Activated CD4-positive, alpha-beta T cell treated with anti-CD3 and anti-CD28 coated beads, Interleukin-2, amount 50 U/mL, for 16 hours (primary cell): ENCODE results near the gene C1orf74.

Source experiments
- DNase-seq: peaks from one replicate; pipeline ENCODE4 v3.0.0-alpha.2; 2020

The C1orf74 gene

GRCh38 chr1:209769171-209769904 lies 15.0 kb downstream of the C1orf74 start:
- DNase-seq: peak; percentile 91

- peak; percentile 97 for DNase-seq
Measured at GRCh38 chr1:209768354-209768774, 16.0 kb downstream of the C1orf74 start.

GRCh38 chr1:209767706-209768105 lies 16.7 kb downstream of the C1orf74 start:
- no peak for DNase-seq

- peak; percentile 64 for DNase-seq
Measured at GRCh38 chr1:209767096-209767495, 17.3 kb downstream of the C1orf74 start.

GRCh38 chr1:209766051-209766450 lies 18.3 kb downstream of the C1orf74 start:
- DNase-seq: peak; percentile 46

- DNase-seq: no peak
Measured at GRCh38 chr1:209761011-209761635, 23.2 kb downstream of the C1orf74 start.

GRCh38 chr1:209759829-209760359 lies 24.5 kb downstream of the C1orf74 start:
- DNase-seq: no peak

- no peak for DNase-seq
Measured at GRCh38 chr1:209758400-209758799, 26.0 kb downstream of the C1orf74 start.

- peak; percentile 63 for DNase-seq
Measured at GRCh38 chr1:209756615-209757445, 27.5 kb downstream of the C1orf74 start.

GRCh38 chr1:209755926-209756614 lies 28.3 kb downstream of the C1orf74 start, which contains the start of gene TRAF3IP3:
TSS of gene TRAF3IP3 (plus strand) at chr1:209756053. CDS start at chr1:209760040, 3,987 bp downstream.
- DNase-seq: peak; percentile 95

GRCh38 chr1:209755256-209755655 lies 29.1 kb downstream of the C1orf74 start:
- DNase-seq: no peak

GRCh38 chr1:209752890-209753289 lies 31.5 kb downstream of the C1orf74 start:
- DNase-seq: no peak

- peak; percentile 94 for DNase-seq
Measured at GRCh38 chr1:209751627-209752231, 32.6 kb downstream of the C1orf74 start.

GRCh38 chr1:209749670-209750323 lies 34.6 kb downstream of the C1orf74 start:
- peak; percentile 41 for DNase-seq

GRCh38 chr1:209749205-209749604 lies 35.2 kb downstream of the C1orf74 start:
- peak; percentile 49 for DNase-seq

GRCh38 chr1:209748620-209749019 lies 35.7 kb downstream of the C1orf74 start:
- DNase-seq: no peak

- peak; percentile 96 for DNase-seq
Measured at GRCh38 chr1:209747580-209748262, 36.6 kb downstream of the C1orf74 start.

GRCh38 chr1:209746451-209747165 lies 37.8 kb downstream of the C1orf74 start:
- no peak for DNase-seq

- no peak for DNase-seq
Measured at GRCh38 chr1:209743145-209743482, 41.2 kb downstream of the C1orf74 start.

- no peak for DNase-seq
Measured at GRCh38 chr1:209742409-209743144, 41.8 kb downstream of the C1orf74 start.
